Panc1 (cell line): ENCODE measurements around the gene TJP3. TPM values are rescaled to one million over a fixed set of nuclear protein-coding genes. Genes with fewer than 3 reads are reported as not detected.
A peak's percentile ranks its signal among the peaks of the same experiment; 100 is the strongest.

Source experiments
- ATAC-seq: fragments of 200-7000 bp; cut with Tn5 transposase; 2 replicates; pipeline ENCODE4 v1.9.1; 2020; ENCODE audit warnings: mild to moderate bottlenecking, moderate library complexity
- BruUV-seq: library from RNA; stranded (reverse); fragments of 400-500 nt; replicated peaks from 2 replicates; lab custom pipeline; 2021; lab: Mats Ljungman, UMichigan
- CTCF ChIA-PET: fragments of 300-600 bp; sonication (Branson Sonifier 250); formaldehyde crosslinking; loops from one replicate; lab custom pipeline; 2022; ENCODE audit warnings: antibody characterized with exemption; lab: Charles Lee
- POLR2A ChIA-PET: fragments of 300-600 bp; sonication (Branson Sonifier 250); formaldehyde crosslinking; loops from one replicate; lab custom pipeline; 2022; ENCODE audit warnings: antibody characterized with exemption; lab: Charles Lee
- DNase-seq: peaks from one replicate; pipeline ENCODE4 v3.0.0-alpha.2; 2010; ENCODE audit warnings: low read depth, low spot score
- H3K27ac ChIP-seq: 2 replicates; pipeline ENCODE4 v1.5.1; 2011; ENCODE audit warnings: mild to moderate bottlenecking, low read length, inconsistent platforms
- H3K27me3 ChIP-seq: fragments of 200-500 bp; sonication (Bioruptor generic); 2 replicates; pipeline ENCODE4 v1.6.0; 2014; ENCODE audit warnings: low read length, inconsistent platforms; ENCODE audit not compliant: control insufficient read depth, insufficient read depth
- H3K36me3 ChIP-seq: fragments of 200-500 bp; sonication (Bioruptor generic); 2 replicates; pipeline ENCODE4 v1.5.1; 2014; ENCODE audit warnings: inconsistent platforms, mild to moderate bottlenecking, low read length, moderate library complexity; ENCODE audit not compliant: control insufficient read depth, insufficient read depth
- H3K4me1 ChIP-seq: 2 replicates; pipeline ENCODE4 v1.5.1; 2011; ENCODE audit warnings: inconsistent platforms, mild to moderate bottlenecking, low read length, moderate library complexity; ENCODE audit not compliant: control insufficient read depth, insufficient read depth
- H3K4me3 ChIP-seq, 2 experiments: 2 replicates each; pipeline ENCODE4 v1.5.1; 2011 to 2012; ENCODE audit warnings: low read depth in 2 of 2, low read length in 2 of 2, mild to moderate bottlenecking in 2 of 2, inconsistent platforms in 1 of 2, moderate library complexity in 1 of 2
- H3K9me3 ChIP-seq: fragments of 200-500 bp; sonication (Bioruptor generic); 2 replicates; pipeline ENCODE4 v1.5.1; 2014; ENCODE audit warnings: low read depth, mild to moderate bottlenecking, inconsistent platforms, low read length, moderate library complexity; ENCODE audit not compliant: control insufficient read depth, insufficient read depth
- POLR2AphosphoS5 ChIP-seq: IDR thresholded peaks from 2 replicates; pipeline ENCODE4 v1.6.1; 2012; ENCODE audit warnings: mild to moderate bottlenecking, low read depth, low read length, moderate library complexity
- REST ChIP-seq, 2 experiments: IDR thresholded peaks; 2 replicates each; pipeline ENCODE4 v1.6.1; 2011 to 2012; ENCODE audit warnings: low read depth in 2 of 2, control low read depth in 1 of 2, low read length in 1 of 2, mild to moderate bottlenecking in 1 of 2, moderate library complexity in 1 of 2; ENCODE audit not compliant: insufficient read depth in 1 of 2
- SIN3A ChIP-seq: IDR thresholded peaks from 2 replicates; pipeline ENCODE4 v1.6.1; 2012; ENCODE audit warnings: low read depth, mild to moderate bottlenecking, low read length, moderate library complexity, borderline replicate concordance; ENCODE audit not compliant: insufficient read depth
- TCF7L2 ChIP-seq: IDR thresholded peaks from 2 replicates; pipeline ENCODE4 v1.6.1; 2011; ENCODE audit warnings: mild to moderate bottlenecking, low read depth, low read length, inconsistent platforms
- in situ Hi-C: cut with HindIII; loops from 2 replicates; pipeline ENCODE4 v1.10.0; 2016; ENCODE audit warnings: low sequenced_read_pairs, low pct_unique_long_range_greater_than_20kb
- intact Hi-C: fragments of 100-400 bp; cut with micrococcal nuclease; formaldehyde crosslinking; loops from one replicate; pipeline ENCODE4 v1.10.0; 2022; ENCODE audit not compliant: unreplicated experiment
- total RNA-seq: library from RNA; stranded (reverse); gene quantifications from one replicate; pipeline ENCODE4 v1.2.1, GENCODE V29; 2021; ENCODE audit not compliant: unreplicated experiment
- TF ChIP-seq, protein P1 (sequence below): fragments of 450-650 bp; IDR thresholded peaks from 2 replicates; pipeline ENCODE4 v1.5.1; 2017; ENCODE audit warnings: mild to moderate bottlenecking

Gene TJP3
- total RNA-seq, 1 experiment from 2014 or later = 2.7 TPM

DNA sequence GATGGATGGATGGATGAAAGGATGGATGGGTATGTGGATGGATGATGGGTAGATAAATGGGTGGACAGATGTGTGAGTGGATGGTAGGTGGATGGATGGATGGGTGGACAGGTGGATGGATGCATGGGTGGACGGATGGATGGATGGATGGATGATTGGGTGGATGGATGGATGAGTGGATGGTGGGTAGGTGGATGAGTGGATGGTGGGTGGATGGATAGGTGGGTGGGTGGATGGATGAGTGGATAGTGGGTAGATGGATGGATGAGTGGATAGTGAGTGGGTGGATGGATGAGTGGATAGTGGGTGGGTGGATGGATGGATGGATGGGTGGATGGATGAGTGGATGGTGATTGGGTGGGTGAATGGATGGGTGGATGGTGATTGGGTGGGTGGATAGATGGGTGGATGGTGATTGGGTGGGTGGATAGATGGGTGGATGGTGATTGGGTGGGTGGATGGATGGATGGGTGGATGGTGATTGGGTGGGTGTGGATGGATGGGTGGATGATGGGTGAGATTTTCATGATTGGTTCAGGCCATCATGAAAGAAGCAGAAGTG lies 68.4 kb downstream of the TJP3 start:
- Histone ChIP-seq H3K36me3 (no peaks in the 10 kb centered on the region), H3K4me1 (no peaks in the 10 kb centered on the region), H3K4me3 (no peak overlapping the region), H3K27me3 (no peaks in the 10 kb centered on the region), H3K9me3 (no peaks in the 10 kb centered on the region), H3K27ac (no peak overlapping the region)
- CTCF ChIA-PET = no interaction called here
- BruUV-seq = no TSS peak
- in situ Hi-C loops = no loop called here
- DNase-seq (no peak), ATAC-seq (no peak)
- POLR2A ChIA-PET = no interaction called here
- intact Hi-C loops = no loop called here
- TF ChIP-seq REST (IDR thresholded peaks at IDR 0.05; ENCODE audit: insufficient read depth in 1 of 2, low read depth in 2 of 2, low read length in 1 of 2) (no peak), SIN3A (no peak), TCF7L2 (no peak), POLR2AphosphoS5 (no peak)
- TF ChIP-seq, protein P1, sequence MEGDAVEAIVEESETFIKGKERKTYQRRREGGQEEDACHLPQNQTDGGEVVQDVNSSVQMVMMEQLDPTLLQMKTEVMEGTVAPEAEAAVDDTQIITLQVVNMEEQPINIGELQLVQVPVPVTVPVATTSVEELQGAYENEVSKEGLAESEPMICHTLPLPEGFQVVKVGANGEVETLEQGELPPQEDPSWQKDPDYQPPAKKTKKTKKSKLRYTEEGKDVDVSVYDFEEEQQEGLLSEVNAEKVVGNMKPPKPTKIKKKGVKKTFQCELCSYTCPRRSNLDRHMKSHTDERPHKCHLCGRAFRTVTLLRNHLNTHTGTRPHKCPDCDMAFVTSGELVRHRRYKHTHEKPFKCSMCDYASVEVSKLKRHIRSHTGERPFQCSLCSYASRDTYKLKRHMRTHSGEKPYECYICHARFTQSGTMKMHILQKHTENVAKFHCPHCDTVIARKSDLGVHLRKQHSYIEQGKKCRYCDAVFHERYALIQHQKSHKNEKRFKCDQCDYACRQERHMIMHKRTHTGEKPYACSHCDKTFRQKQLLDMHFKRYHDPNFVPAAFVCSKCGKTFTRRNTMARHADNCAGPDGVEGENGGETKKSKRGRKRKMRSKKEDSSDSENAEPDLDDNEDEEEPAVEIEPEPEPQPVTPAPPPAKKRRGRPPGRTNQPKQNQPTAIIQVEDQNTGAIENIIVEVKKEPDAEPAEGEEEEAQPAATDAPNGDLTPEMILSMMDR = no peak

GRCh38 chr19:3778104-3778867 lies 70.1 kb downstream of the TJP3 start:
- in situ Hi-C loops (no loop called here), intact Hi-C loops (no loop called here)
- ChIA-PET POLR2A (interaction anchor here (0.5 kb wide), 1 partner anchor 289 kb away, joined by 5 read pairs; no protein-coding TSS in a partner anchor), CTCF (no interaction called here)
- peak; percentile 56 for ATAC-seq
- no peak overlapping the region for H3K27ac ChIP-seq
- no peaks in the 10 kb centered on the region; the same call in 1 of the 2 replicates for H3K9me3 ChIP-seq
- no peak for DNase-seq
- BruUV-seq = no TSS peak
- TF ChIP-seq REST (IDR thresholded peaks at IDR 0.05; ENCODE audit: insufficient read depth in 1 of 2, low read depth in 2 of 2, low read length in 1 of 2) = no peak
- no peak overlapping the region for H3K4me3 ChIP-seq
- H3K27me3 ChIP-seq = no peaks in the 10 kb centered on the region
- H3K36me3 ChIP-seq = no peaks in the 10 kb centered on the region
- no peaks in the 10 kb centered on the region for H3K4me1 ChIP-seq
